Esophagus mucosa (tissue), 1 donor: Measurements from ENCODE around the gene CEP44. TPM values are rescaled to one million over a fixed set of nuclear protein-coding genes. Genes with fewer than 3 reads are reported as not detected.
"Not testable (repeated sequence)": the region's sequence is repeated elsewhere in the genome, so short reads cannot be mapped to it uniquely, and the experiment has no call there.

ENCODE experiments used
- ATAC-seq: fragments of 200-7000 bp; cut with Tn5 transposase; one replicate; pipeline ENCODE4 v1.9.1; 2020
- total RNA-seq: library from RNA; stranded (reverse); gene quantifications from one replicate; pipeline ENCODE4 v1.2.4, GENCODE V29; 2023
- donor health status: DM: yes; HTN: yes; CAD: no.

The CEP44 gene
- total RNA-seq: 9.9 TPM

- ATAC-seq: peak; percentile 72
Measured at GRCh38 chr4:174283507-174284471, at the start of gene CEP44, which contains the start of gene FBXO8. Gene CEP44, plus strand, starts transcription at chr4:174283911. Its CDS starts 15,211 bp downstream, at chr4:174299122. Gene FBXO8, minus strand, starts transcription at chr4:174283667. Its CDS starts 20,575 bp downstream, at chr4:174263092.

GRCh38 chr4:174236359-174236758, 47.4 kb upstream of the CEP44 start:
- no peak for ATAC-seq

- ATAC-seq: no peak
Measured at GRCh38 chr4:174241162-174241561, 42.5 kb upstream of the CEP44 start.

- no peak for ATAC-seq
Measured at GRCh38 chr4:174244441-174244840, 39.3 kb upstream of the CEP44 start.

- ATAC-seq: no peak
Measured at GRCh38 chr4:174245714-174246113, 38.0 kb upstream of the CEP44 start.

- ATAC-seq: no peak
Measured at GRCh38 chr4:174248407-174248806, 35.3 kb upstream of the CEP44 start.

- no peak for ATAC-seq
Measured at GRCh38 chr4:174252412-174252811, 31.3 kb upstream of the CEP44 start.

GRCh38 chr4:174254613-174255012, 29.1 kb upstream of the CEP44 start:
- ATAC-seq: no peak

GRCh38 chr4:174255374-174255773, 28.3 kb upstream of the CEP44 start:
- ATAC-seq: no peak

GRCh38 chr4:174255786-174256185, 27.9 kb upstream of the CEP44 start:
- no peak for ATAC-seq

GRCh38 chr4:174256277-174256713, 27.4 kb upstream of the CEP44 start:
- no peak for ATAC-seq

- no peak for ATAC-seq
Measured at GRCh38 chr4:174259580-174259979, 24.1 kb upstream of the CEP44 start.

GRCh38 chr4:174260099-174260498, 23.6 kb upstream of the CEP44 start:
- ATAC-seq: no peak

- not testable (repeated sequence) for ATAC-seq
Measured at GRCh38 chr4:174261432-174261831, 22.3 kb upstream of the CEP44 start.

GRCh38 chr4:174262624-174263444, 20.9 kb upstream of the CEP44 start:
- ATAC-seq: no peak

GRCh38 chr4:174263445-174263736, 20.3 kb upstream of the CEP44 start:
- no peak for ATAC-seq

- ATAC-seq: no peak
Measured at GRCh38 chr4:174265916-174266315, 17.8 kb upstream of the CEP44 start.

- no peak for ATAC-seq
Measured at GRCh38 chr4:174266416-174266815, 17.3 kb upstream of the CEP44 start.

GRCh38 chr4:174273930-174274329, 9.8 kb upstream of the CEP44 start:
- no peak for ATAC-seq

GRCh38 chr4:174274436-174274835, 9.3 kb upstream of the CEP44 start:
- no peak for ATAC-seq

GRCh38 chr4:174275101-174275500, 8.6 kb upstream of the CEP44 start:
- ATAC-seq: no peak

GRCh38 chr4:174277433-174277832, 6.3 kb upstream of the CEP44 start:
- ATAC-seq: no peak

- ATAC-seq: no peak
Measured at GRCh38 chr4:174278467-174278866, 5.2 kb upstream of the CEP44 start.
